GM19395 (cell line): ENCODE results near the gene TSN.

ENCODE experiments used
- ATAC-seq: cut with Tn5 transposase; IDR thresholded peaks from one replicate; pipeline ENCODE4 v1.9.1; 2021; ENCODE audit warnings: mild to moderate bottlenecking, moderate library complexity; ENCODE audit not compliant: unreplicated experiment

TSN gene

GRCh38 chr2:121741450-121741849 lies 14.0 kb upstream of the TSN start:
- ATAC-seq, result no peak

GRCh38 chr2:121746071-121746578 lies 9.3 kb upstream of the TSN start:
- ATAC-seq, result no peak

- peak; percentile 52 for ATAC-seq
Measured at GRCh38 chr2:121748202-121748601, 7.2 kb upstream of the TSN start.

GRCh38 chr2:121754851-121755236 lies 607 bp upstream of the TSN start:
- ATAC-seq, result peak; percentile 6

- ATAC-seq, result no peak
Measured at GRCh38 chr2:121764681-121765228, 9.3 kb downstream of the TSN start.

- no peak for ATAC-seq
Measured at GRCh38 chr2:121766624-121767023, 11.2 kb downstream of the TSN start.

- ATAC-seq, result no peak
Measured at GRCh38 chr2:121768143-121768755, 12.8 kb downstream of the TSN start.

- ATAC-seq, result no peak
Measured at GRCh38 chr2:121771976-121772742, 16.7 kb downstream of the TSN start.

- ATAC-seq, result no peak
Measured at GRCh38 chr2:121774235-121774634, 18.8 kb downstream of the TSN start.

- ATAC-seq, result no peak
Measured at GRCh38 chr2:121776361-121776760, 20.9 kb downstream of the TSN start.

- no peak for ATAC-seq
Measured at GRCh38 chr2:121776885-121777698, 21.6 kb downstream of the TSN start.

GRCh38 chr2:121777699-121778058 lies 22.2 kb downstream of the TSN start:
- ATAC-seq, result no peak

GRCh38 chr2:121778741-121779487 lies 23.5 kb downstream of the TSN start:
- no peak for ATAC-seq

- no peak for ATAC-seq
Measured at GRCh38 chr2:121783180-121783579, 27.7 kb downstream of the TSN start.

GRCh38 chr2:121788685-121789084 lies 33.2 kb downstream of the TSN start:
- no peak for ATAC-seq

GRCh38 chr2:121790276-121790956 lies 35.0 kb downstream of the TSN start:
- no peak for ATAC-seq

- no peak for ATAC-seq
Measured at GRCh38 chr2:121791290-121791689, 35.8 kb downstream of the TSN start.

- no peak for ATAC-seq
Measured at GRCh38 chr2:121791801-121792221, 36.4 kb downstream of the TSN start.

GRCh38 chr2:121793816-121794215 lies 38.4 kb downstream of the TSN start:
- ATAC-seq, result no peak

- no peak for ATAC-seq
Measured at GRCh38 chr2:121794233-121794632, 38.8 kb downstream of the TSN start.
